K562 (cell line): ENCODE results near the gene NKX6-2. TPM values are rescaled to one million over a fixed set of nuclear protein-coding genes. Genes with fewer than 3 reads are reported as not detected.

Experiments
- ATAC-seq: fragments of 200-7000 bp; cut with Tn5 transposase; 3 replicates; pipeline ENCODE4 v1.9.1; 2020; ENCODE audit warnings: moderate library complexity
- BruUV-seq: library from RNA; stranded (reverse); fragments of 400-500 nt; replicated peaks from 2 replicates; lab custom pipeline; 2021; lab: Mats Ljungman, UMichigan
- CTCF ChIA-PET: fragments of 300-600 bp; formaldehyde crosslinking; extraction: SDS; loops from one replicate; lab custom pipeline; 2021; ENCODE audit warnings: low intra/inter-chr PET ratio; lab: Yijun Ruan, JAX
- POLR2A ChIA-PET: fragments of 300-600, 350-650 bp; sonication (Branson Sonifier 250); formaldehyde crosslinking; extraction: SDS; loops from one replicate; lab custom pipeline; 2021; ENCODE audit warnings: antibody characterized with exemption, inconsistent platforms; lab: Yijun Ruan, JAX
- DNase-seq, 4 experiments: peaks; one replicate each; pipeline versions ENCODE4 v3.0.0 to v3.0.0-alpha.2; 2011 to 2018; ENCODE audit warnings: low spot score in 3 of 4, mixed read lengths in 3 of 4; ENCODE audit errors: extremely low read depth in 1 of 4
- FAIRE-seq: peaks from 2 replicates; lab custom pipeline; 2011; peaks lifted over from hg19 to GRCh38; lab: Jason Lieb, UNC
- H2AFZ ChIP-seq: 2 replicates; pipeline ENCODE4 v1.6.0; 2011; ENCODE audit warnings: low read depth, low read length, control low read depth, inconsistent platforms
- H3K27ac ChIP-seq: fragments of 200-600 bp; 3 replicates; pipeline ENCODE4 v1.8.0; 2011; ENCODE audit warnings: low read depth, mild to moderate bottlenecking, control low read depth, inconsistent platforms, low read length, moderate library complexity, mixed read lengths; ENCODE audit errors: extremely low read depth
- H3K27me3 ChIP-seq, 2 experiments: fragments of 300-600 bp in 1 of 2; 2 replicates in 1 of 2; 3 replicates in 1 of 2; pipeline versions ENCODE4 v1.6.0 to v1.8.0; 2011; ENCODE audit warnings: inconsistent platforms in 2 of 2, low read length in 2 of 2, mild to moderate bottlenecking in 1 of 2, mixed read lengths in 1 of 2, moderate library complexity in 1 of 2; ENCODE audit not compliant: control insufficient read depth in 2 of 2, insufficient read depth in 2 of 2
- H3K36me3 ChIP-seq: fragments of 300-600 bp; 3 replicates; pipeline ENCODE4 v1.8.0; 2011; ENCODE audit warnings: mild to moderate bottlenecking, low read length, inconsistent platforms; ENCODE audit not compliant: control insufficient read depth, insufficient read depth
- H3K4me1 ChIP-seq, 2 experiments: fragments of 200-600 bp in 1 of 2; replicated peaks in 1 of 2; 2 replicates in 1 of 2; 3 replicates in 1 of 2; pipeline versions ENCODE4 v1.5.1 to v1.8.0; 2011; ENCODE audit warnings: inconsistent platforms in 2 of 2, low read length in 2 of 2, mild to moderate bottlenecking in 1 of 2, mixed read lengths in 1 of 2, moderate library complexity in 1 of 2; ENCODE audit not compliant: control insufficient read depth in 2 of 2, insufficient read depth in 2 of 2
- H3K4me2 ChIP-seq: 2 replicates; pipeline ENCODE4 v1.6.1; 2011; ENCODE audit warnings: low read length, control low read depth, inconsistent platforms, mixed read lengths; ENCODE audit not compliant: insufficient read depth
- H3K4me3 ChIP-seq: fragments of 200-600 bp; sonication (generic), shearing (Covaris generic); 2 replicates; pipeline ENCODE4 v1.5.1; 2016; ENCODE audit warnings: control low read depth, inconsistent platforms
- H3K79me2 ChIP-seq: fragments of 200-600 bp; 3 replicates; pipeline ENCODE4 v1.8.0; 2011; ENCODE audit warnings: low read length, inconsistent platforms; ENCODE audit not compliant: control insufficient read depth, insufficient read depth
- H3K9ac ChIP-seq, 2 experiments: 2 replicates each; pipeline versions ENCODE4 v1.6.0 to v1.6.1; 2011; ENCODE audit warnings: low read depth in 2 of 2, low read length in 2 of 2, control low read depth in 1 of 2, inconsistent platforms in 1 of 2, mild to moderate bottlenecking in 1 of 2, mixed read lengths in 1 of 2; ENCODE audit not compliant: insufficient read depth in 1 of 2
- H3K9me1 ChIP-seq: one replicate; pipeline ENCODE4 v1.6.0; 2011; ENCODE audit warnings: inconsistent platforms, mild to moderate bottlenecking, low read length, moderate library complexity; ENCODE audit not compliant: control insufficient read depth, insufficient read depth
- H3K9me3 ChIP-seq: replicated peaks from 2 replicates; pipeline ENCODE4 v1.5.1; 2011; ENCODE audit warnings: low read depth, low read length, inconsistent platforms; ENCODE audit not compliant: control insufficient read depth, insufficient read depth
- H4K20me1 ChIP-seq: replicated peaks from 2 replicates; pipeline ENCODE4 v1.6.1; 2011; ENCODE audit warnings: low read length, inconsistent platforms, mixed read lengths; ENCODE audit not compliant: control insufficient read depth, insufficient read depth
- BHLHE40 ChIP-seq: IDR thresholded peaks from 2 replicates; pipeline ENCODE4 v1.6.1; 2011; ENCODE audit warnings: low read length, improper control_type of control experiment
- ETV1 ChIP-seq: fragments of 450-650 bp; conservative IDR thresholded peaks from 2 replicates; pipeline ENCODE4 v1.6.1; 2016; ENCODE audit warnings: missing genetic modification characterization, control low read depth, low read depth, missing compliant biosample characterization
- KAT8 ChIP-seq: fragments of 450-650 bp; IDR thresholded peaks from 2 replicates; pipeline ENCODE4 v1.6.1; 2016; ENCODE audit warnings: low read depth, mild to moderate bottlenecking
- RNF2 ChIP-seq: sonication (generic); IDR thresholded peaks from 2 replicates; pipeline ENCODE4 v1.6.1; 2016
- TAF9B ChIP-seq: fragments of 450-650 bp; IDR thresholded peaks from 2 replicates; pipeline ENCODE4 v1.6.1; 2018; ENCODE audit warnings: mild to moderate bottlenecking; ENCODE audit not compliant: partially characterized antibody
- ZNF134 ChIP-seq: fragments of 250-450 bp; sonication (Bioruptor Pico); conservative IDR thresholded peaks from 2 replicates; pipeline ENCODE4 v1.4.0; 2020
- ZNF253 ChIP-seq: fragments of 250-450 bp; sonication (Bioruptor Pico); conservative IDR thresholded peaks from 2 replicates; pipeline ENCODE4 v1.6.1; 2021; ENCODE audit warnings: mild to moderate bottlenecking
- ZNF507 ChIP-seq: conservative IDR thresholded peaks from 2 replicates; pipeline ENCODE4 v1.6.1; 2017; ENCODE audit warnings: missing genetic modification characterization, missing compliant biosample characterization
- WGBS: fragments of 100-300 bp; shearing (Covaris generic); methylation state at CpG from one replicate; pipeline ENCODE4 v1.1.6; 2016; ENCODE audit warnings: low coverage, mixed read lengths; ENCODE audit not compliant: insufficient coverage; ENCODE audit errors: missing lambda C conversion rate; 5-methylcytosine and 5-hydroxymethylcytosine counted together
- in situ Hi-C: fragments of 300-500 bp; cut with MboI; formaldehyde crosslinking; loops from 4 replicates; pipeline ENCODE4 v1.15.0; 2018; ENCODE audit warnings: inconsistent platforms, mixed read lengths
- intact Hi-C: fragments of 100-400 bp; cut with micrococcal nuclease; formaldehyde crosslinking; loops from 2 replicates; pipeline ENCODE4 v1.14.2; 2022
- polyA plus RNA-seq, 8 experiments: library from polyadenylated mRNA; depleted of rRNA in 4 of 8; stranded (reverse) in 5 of 8; unstranded in 3 of 8; fragments of >200 nt; fragmentation: Nextera tagmentation in 2 of 8; fragmentation: Illumina TruSeq in 1 of 8; extraction: Ambion mirVana in 2 of 8; extraction: Trizol in 1 of 8; gene quantifications; 2 replicates each; pipeline versions ENCODE4 v1.2.1 to v1.2.3, GENCODE V29; 2011 to 2014; ENCODE audit warnings: inconsistent platforms in 1 of 8, missing spikeins in 1 of 8
- total RNA-seq, 7 experiments: library from RNA; depleted of rRNA in 6 of 7; stranded (reverse); fragments of >200 nt in 6 of 7; fragmentation: Illumina TruSeq in 2 of 7; extraction: Trizol in 2 of 7; gene quantifications; 2 replicates each; pipeline versions ENCODE4 v1.2.1 to v1.2.3, GENCODE V29; 2011 to 2021; ENCODE audit warnings: low replicate concordance in 1 of 7
- TF ChIP-seq, protein P1 (sequence below): fragments of 200-400 bp; formaldehyde crosslinking; IDR thresholded peaks from 2 replicates; pipeline ENCODE4 v1.6.1; 2017; ENCODE audit warnings: mild to moderate bottlenecking, low read depth, low read length, moderate library complexity
- TF ChIP-seq, protein P2 (sequence below): fragments of 450-650 bp; IDR thresholded peaks from 2 replicates; pipeline ENCODE4 v1.6.1; 2016; ENCODE audit warnings: antibody characterized with exemption

Gene NKX6-2
- total and polyA plus RNA-seq, 9 of the 15 experiments (the other 6 are each of a cell fraction or from before 2014, with no cell fraction given) = 1.0 to 1.6 TPM; not detected in 7

- WGBS = 58% methylated on average over 11 of the region's 14 CpGs
- in situ Hi-C loops (no loop called here), intact Hi-C loops (no loop called here)
- POLR2A ChIA-PET = no interaction called here
- DNase-seq = no peak
- Histone ChIP-seq H4K20me1 (no peaks in the 10 kb centered on the region), H3K9me3 (no peaks in the 10 kb centered on the region), H3K9me1 (no peaks in the 10 kb centered on the region), H3K4me3 (no peak overlapping the region), H3K27me3 (no peaks in the 10 kb centered on the region), H3K27ac (no peak overlapping the region), H3K36me3 (no peaks in the 10 kb centered on the region), H3K4me1 (no peaks in the 10 kb centered on the region; a peak in 1 of 5 replicates), H2AFZ (no peak overlapping the region), H3K79me2 (no peaks in the 10 kb centered on the region), H3K9ac (no peak overlapping the region), H3K4me2 (no peak overlapping the region)
- ATAC-seq = no peak
- TF ChIP-seq KAT8 = no peak
- TF ChIP-seq, protein P1, sequence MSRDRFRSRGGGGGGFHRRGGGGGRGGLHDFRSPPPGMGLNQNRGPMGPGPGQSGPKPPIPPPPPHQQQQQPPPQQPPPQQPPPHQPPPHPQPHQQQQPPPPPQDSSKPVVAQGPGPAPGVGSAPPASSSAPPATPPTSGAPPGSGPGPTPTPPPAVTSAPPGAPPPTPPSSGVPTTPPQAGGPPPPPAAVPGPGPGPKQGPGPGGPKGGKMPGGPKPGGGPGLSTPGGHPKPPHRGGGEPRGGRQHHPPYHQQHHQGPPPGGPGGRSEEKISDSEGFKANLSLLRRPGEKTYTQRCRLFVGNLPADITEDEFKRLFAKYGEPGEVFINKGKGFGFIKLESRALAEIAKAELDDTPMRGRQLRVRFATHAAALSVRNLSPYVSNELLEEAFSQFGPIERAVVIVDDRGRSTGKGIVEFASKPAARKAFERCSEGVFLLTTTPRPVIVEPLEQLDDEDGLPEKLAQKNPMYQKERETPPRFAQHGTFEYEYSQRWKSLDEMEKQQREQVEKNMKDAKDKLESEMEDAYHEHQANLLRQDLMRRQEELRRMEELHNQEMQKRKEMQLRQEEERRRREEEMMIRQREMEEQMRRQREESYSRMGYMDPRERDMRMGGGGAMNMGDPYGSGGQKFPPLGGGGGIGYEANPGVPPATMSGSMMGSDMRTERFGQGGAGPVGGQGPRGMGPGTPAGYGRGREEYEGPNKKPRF = no peak
- no peak for TF ChIP-seq ZNF253 (CRISPR knock-in tag)
- no peak for TF ChIP-seq ETV1 (tag)
- TF ChIP-seq ZNF134 = no peak
- no peak for TF ChIP-seq TAF9B
- TF ChIP-seq, protein P2, sequence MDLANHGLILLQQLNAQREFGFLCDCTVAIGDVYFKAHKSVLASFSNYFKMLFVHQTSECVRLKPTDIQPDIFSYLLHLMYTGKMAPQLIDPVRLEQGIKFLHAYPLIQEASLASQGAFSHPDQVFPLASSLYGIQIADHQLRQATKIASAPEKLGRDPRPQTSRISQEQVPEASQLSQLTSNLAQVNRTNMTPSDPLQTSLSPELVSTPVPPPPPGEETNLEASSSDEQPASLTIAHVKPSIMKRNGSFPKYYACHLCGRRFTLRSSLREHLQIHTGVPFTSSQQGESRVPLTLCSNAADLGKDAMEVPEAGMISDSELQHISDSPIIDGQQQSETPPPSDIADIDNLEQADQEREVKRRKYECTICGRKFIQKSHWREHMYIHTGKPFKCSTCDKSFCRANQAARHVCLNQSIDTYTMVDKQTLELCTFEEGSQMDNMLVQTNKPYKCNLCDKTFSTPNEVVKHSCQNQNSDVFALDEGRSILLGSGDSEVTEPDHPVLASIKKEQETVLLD = no peak
- no peak for TF ChIP-seq RNF2
- no peak for TF ChIP-seq BHLHE40
- TF ChIP-seq ZNF507 = no peak
- no TSS peak for BruUV-seq
- CTCF ChIA-PET = no interaction called here
- no peak for FAIRE-seq
These were observed 46.7 kb downstream of the NKX6-2 start for GRCh38 chr10:132739225-132739613.
